Fibroblast of skin of right biceps (primary cell): ENCODE measurements around the gene TMEM185A.
"Not testable (repeated sequence)": the region's sequence is repeated elsewhere in the genome, so short reads cannot be mapped to it uniquely, and the experiment has no call there.

Source experiments
- DNase-seq: peaks from one replicate; pipeline ENCODE4 v3.0.0-alpha.2; 2013

TMEM185A gene

DNA sequence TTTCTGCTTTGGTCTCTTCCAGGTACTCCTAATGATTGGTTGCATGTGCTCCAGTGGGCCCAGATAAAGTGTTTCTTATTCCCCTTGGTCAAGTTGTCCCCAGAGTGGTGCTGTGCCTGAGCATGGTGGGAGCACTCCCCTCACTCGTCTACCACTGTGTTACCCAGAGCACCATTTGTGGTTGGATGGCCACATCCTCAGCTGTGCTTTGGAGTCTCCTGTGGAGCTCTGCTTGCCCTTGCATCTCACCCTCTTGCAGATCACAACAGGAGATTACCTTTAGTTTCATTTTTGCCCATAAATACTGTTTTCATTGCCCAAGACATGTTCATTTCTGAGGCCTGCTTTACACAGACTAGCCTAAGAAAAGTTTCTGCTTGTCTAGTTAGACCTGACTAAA lies 81.1 kb downstream of the TMEM185A start:
- DNase-seq: not testable (repeated sequence)

DNA sequence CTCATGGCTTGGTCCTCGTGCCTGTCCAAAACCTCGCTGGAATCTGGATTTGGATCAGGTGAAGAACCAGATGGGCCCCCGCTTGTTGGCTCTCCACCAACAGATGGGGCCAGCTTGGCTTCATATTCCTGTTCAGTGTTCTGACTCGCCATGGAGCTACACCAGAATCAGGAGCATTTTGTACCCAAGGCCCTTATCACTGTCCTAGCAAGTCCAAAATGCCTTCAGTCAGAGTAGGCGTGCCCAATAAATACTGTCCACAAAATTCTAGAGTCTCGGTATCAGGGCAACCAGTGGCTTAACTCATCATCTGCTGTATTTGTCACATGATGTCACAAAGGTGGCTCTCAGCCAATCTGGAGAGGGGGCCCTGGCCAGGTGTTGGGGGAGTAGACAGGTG lies 81.9 kb downstream of the TMEM185A start, which contains the start of gene HSFX3:
HSFX3 (minus strand) TSS at position 224 of the 400 bp plus-strand sequence; CDS start at position 152, 72 bp downstream.
- DNase-seq: not testable (repeated sequence)

DNA sequence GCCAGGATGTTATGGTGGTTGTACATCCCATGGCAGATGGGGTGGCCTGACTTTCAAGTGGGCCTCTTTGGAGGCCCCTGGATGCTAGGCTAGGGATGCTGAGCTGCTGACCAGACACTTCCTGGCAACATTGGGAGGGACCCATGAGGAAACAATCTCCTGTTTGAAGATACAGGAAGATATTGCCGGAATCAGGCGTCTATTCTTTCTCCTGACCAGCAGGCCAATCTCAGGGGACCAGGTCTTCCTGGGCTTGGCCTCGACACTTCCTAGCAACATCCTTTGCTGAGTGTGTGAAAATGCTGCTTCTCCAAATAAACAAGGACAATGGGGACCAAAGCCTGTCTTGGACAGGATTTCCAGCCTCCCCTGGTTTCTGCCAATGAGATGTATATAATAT lies 83.8 kb downstream of the TMEM185A start:
- DNase-seq: not testable (repeated sequence)

DNA sequence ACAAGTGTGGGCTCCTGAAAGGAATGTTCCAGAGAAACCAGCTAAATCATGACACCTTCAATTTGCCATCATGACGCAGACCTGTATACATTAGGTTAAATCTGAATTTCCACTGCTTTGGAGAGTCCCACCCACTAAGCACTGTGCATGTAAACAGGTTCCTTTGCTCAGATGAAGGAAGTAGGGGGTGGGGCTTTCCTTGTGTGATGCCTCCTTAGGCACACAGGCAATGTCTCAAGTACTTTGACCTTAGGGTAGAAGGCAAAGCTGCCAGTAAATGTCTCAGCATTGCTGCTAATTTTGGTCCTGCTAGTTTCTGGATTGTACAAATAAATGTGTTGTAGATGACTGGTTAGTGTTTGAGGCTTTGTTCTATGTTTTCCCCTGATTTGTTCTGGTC lies 84.6 kb downstream of the TMEM185A start:
- not testable (repeated sequence) for DNase-seq
